Small intestine (tissue), 7 donors: ENCODE measurements around the gene CREBBP. TPM values are rescaled to one million over a fixed set of nuclear protein-coding genes. Genes with fewer than 3 reads are reported as not detected.

ENCODE experiments used
- DNase-seq, 2 donors: peaks; one replicate each; pipeline versions ENCODE4 v3.0.0 to v3.0.0-alpha.2; 2013
- FAIRE-seq: peaks from 2 replicates; lab custom pipeline; 2012; peaks lifted over from hg19 to GRCh38; lab: Jason Lieb, UNC
- H3K27ac ChIP-seq, 3 donors: one replicate each; pipeline ENCODE4 v1.5.1; 2013; ENCODE audit warnings: low read length in 2 of 3, mild to moderate bottlenecking in 2 of 3, control low read depth in 1 of 3, inconsistent platforms in 1 of 3, low read depth in 1 of 3, moderate library complexity in 1 of 3
- H3K27me3 ChIP-seq, 3 donors: one replicate each; pipeline ENCODE4 v1.6.1; 2013; ENCODE audit warnings: low read length in 3 of 3, inconsistent platforms in 1 of 3; ENCODE audit not compliant: control insufficient read depth in 3 of 3, insufficient read depth in 3 of 3
- H3K36me3 ChIP-seq, 3 donors: one replicate each; pipeline ENCODE4 v1.6.1; 2013; ENCODE audit warnings: low read length in 3 of 3, inconsistent platforms in 1 of 3, low read depth in 1 of 3, mild to moderate bottlenecking in 1 of 3, moderate library complexity in 1 of 3; ENCODE audit not compliant: control insufficient read depth in 3 of 3, insufficient read depth in 2 of 3
- H3K4me1 ChIP-seq, 3 donors: one replicate each; pipeline ENCODE4 v1.6.1; 2013; ENCODE audit warnings: low read length in 2 of 3, inconsistent platforms in 1 of 3, low read depth in 1 of 3, mild to moderate bottlenecking in 1 of 3, moderate library complexity in 1 of 3; ENCODE audit not compliant: control insufficient read depth in 3 of 3, insufficient read depth in 2 of 3
- H3K4me3 ChIP-seq, 3 donors: one replicate each; pipeline ENCODE4 v1.5.1; 2013; ENCODE audit warnings: low read length in 3 of 3, control low read depth in 1 of 3, inconsistent platforms in 1 of 3, low read depth in 1 of 3, mild to moderate bottlenecking in 1 of 3, moderate library complexity in 1 of 3
- H3K9me3 ChIP-seq, 2 donors: one replicate each; pipeline ENCODE4 v1.6.1; 2013; ENCODE audit warnings: low read depth in 1 of 2, low read length in 1 of 2; ENCODE audit not compliant: control insufficient read depth in 2 of 2, insufficient read depth in 1 of 2
- WGBS, 3 donors: extraction: QIAGEN DNeasy Blood & Tissue Kit; methylation state at CpG; one replicate each; pipeline ENCODE4 v1.1.7; 2013; 5-methylcytosine and 5-hydroxymethylcytosine counted together
- polyA plus RNA-seq, 4 donors: library from polyadenylated mRNA; stranded (reverse) in 3 of 4; unstranded in 1 of 4; fragments of 200-250 nt in 3 of 4; fragments of 120-200 nt in 1 of 4; gene quantifications; one replicate each; pipeline versions ENCODE4 v1.2.1 to v1.2.3, GENCODE V29; 2013
- donor health status: healthy with polysubstance abuse.
- donor health status: control.
- donor health status: control.
- donor health status: Bipolar disorder and iron deficiency.
- donor health status: healthy.

The CREBBP gene
- polyA plus RNA-seq, 4 donors = 6.8 to 48.0 (median 12.6) TPM

- WGBS, 3 donors = 59 to 73% (median 65%) methylated on average over 11 of the region's 11 CpGs
- Histone ChIP-seq H3K4me3 (no peak overlapping the region), H3K27me3 (no peaks in the 10 kb centered on the region), H3K27ac (peak overlapping the region in 1 of 3 donors; percentile 15), H3K36me3 (peaks cover 0 to 22% (median 0%) of the 10 kb centered on the region in 3 donors), H3K9me3 (no peaks in the 10 kb centered on the region), H3K4me1 (peaks cover 19 to 21% (median 21%) of the 10 kb centered on the region in 3 donors)
- DNase-seq = no peak
- FAIRE-seq = no peak
These were observed 58.0 kb downstream of the CREBBP start for GRCh38 chr16:3822366-3823045.

- H3K27ac ChIP-seq = no peak overlapping the region
- WGBS, 3 donors = 86 to 87% (median 86%) methylated on average over 3 of the region's 3 CpGs
These were observed 59.3 kb downstream of the CREBBP start for GRCh38 chr16:3821184-3821583.

GRCh38 chr16:3819746-3820724 lies 60.5 kb downstream of the CREBBP start:
- Histone ChIP-seq H3K9me3 (no peaks in the 10 kb centered on the region), H3K27me3 (no peaks in the 10 kb centered on the region), H3K36me3 (peaks cover 0 to 16% (median 0%) of the 10 kb centered on the region in 3 donors), H3K4me1 (peaks cover 17 to 21% (median 21%) of the 10 kb centered on the region in 3 donors), H3K27ac (no peak overlapping the region), H3K4me3 (no peak overlapping the region)
- FAIRE-seq (no peak), DNase-seq (peak; percentile 59 to 85)
- WGBS, 3 donors = 8 to 27% (median 18%) methylated on average over 8 of the region's 8 CpGs

More at GRCh38 chr16:3821184-3821583, 59.3 kb downstream of the CREBBP start:
- Histone ChIP-seq H3K4me3 (no peak overlapping the region), H3K27me3 (no peaks in the 10 kb centered on the region), H3K9me3 (no peaks in the 10 kb centered on the region), H3K4me1 (peaks cover 19 to 21% (median 21%) of the 10 kb centered on the region in 3 donors), H3K36me3 (peaks cover 0 to 19% (median 0%) of the 10 kb centered on the region in 3 donors)
- no peak for FAIRE-seq
- no peak for DNase-seq

GRCh38 chr16:3819175-3819527 lies 61.4 kb downstream of the CREBBP start:
- WGBS, 3 donors = 82 to 94% (median 91%) methylated on average over 6 of the region's 6 CpGs
- Histone ChIP-seq H3K4me3 (no peak overlapping the region), H3K9me3 (no peaks in the 10 kb centered on the region), H3K27ac (no peak overlapping the region), H3K36me3 (peaks cover 0 to 16% (median 0%) of the 10 kb centered on the region in 3 donors), H3K4me1 (peaks cover 15 to 17% (median 17%) of the 10 kb centered on the region in 3 donors), H3K27me3 (no peaks in the 10 kb centered on the region)
- FAIRE-seq (no peak), DNase-seq (no peak)

GRCh38 chr16:3816326-3816725 lies 64.2 kb downstream of the CREBBP start:
- no peak overlapping the region for H3K4me3 ChIP-seq
- WGBS, 3 donors = 37 to 62% (median 48%) methylated on average over 3 of the region's 3 CpGs
- no peak overlapping the region for H3K27ac ChIP-seq
- FAIRE-seq (no peak), DNase-seq (no peak)
- H3K4me1 ChIP-seq = peaks cover 12 to 14% (median 13%) of the 10 kb centered on the region in 3 donors
- no peaks in the 10 kb centered on the region for H3K27me3 ChIP-seq
- no peaks in the 10 kb centered on the region for H3K9me3 ChIP-seq
- peaks cover 0 to 14% (median 2%) of the 10 kb centered on the region in 3 donors for H3K36me3 ChIP-seq

- Histone ChIP-seq H3K9me3 (no peaks in the 10 kb centered on the region), H3K27me3 (no peaks in the 10 kb centered on the region), H3K4me1 (peaks cover 1 to 6% (median 1%) of the 10 kb centered on the region in 3 donors), H3K36me3 (peaks cover under 1 to 15% (median 4%) of the 10 kb centered on the region in 3 donors), H3K27ac (no peak overlapping the region), H3K4me3 (no peak overlapping the region)
- 92 to 98% (median 97%) methylated on average over 1 of the region's 1 CpG for WGBS, 3 donors
- no peak for DNase-seq
- no peak for FAIRE-seq
These were observed 65.8 kb downstream of the CREBBP start for GRCh38 chr16:3814755-3815154.

- H3K4me3 ChIP-seq = no peak overlapping the region
- no peaks in the 10 kb centered on the region for H3K9me3 ChIP-seq
- WGBS, 3 donors = 83 to 86% (median 85%) methylated on average over 8 of the region's 8 CpGs
- H3K27me3 ChIP-seq = no peaks in the 10 kb centered on the region
- FAIRE-seq (no peak), DNase-seq (no peak)
- peaks cover 0 to 2% (median 2%) of the 10 kb centered on the region in 3 donors for H3K4me1 ChIP-seq
- no peak overlapping the region for H3K27ac ChIP-seq
- peaks cover 4 to 32% (median 5%) of the 10 kb centered on the region in 3 donors for H3K36me3 ChIP-seq
These were observed 67.9 kb downstream of the CREBBP start for GRCh38 chr16:3812469-3813172.

- H3K4me3 ChIP-seq = no peak overlapping the region
- no peaks in the 10 kb centered on the region for H3K9me3 ChIP-seq
- DNase-seq (no peak), FAIRE-seq (no peak)
- peaks cover 0 to 3% (median 2%) of the 10 kb centered on the region in 3 donors for H3K4me1 ChIP-seq
- no peak overlapping the region for H3K27ac ChIP-seq
- H3K36me3 ChIP-seq = peaks cover 4 to 48% (median 5%) of the 10 kb centered on the region in 3 donors
- no peaks in the 10 kb centered on the region for H3K27me3 ChIP-seq
- WGBS, 3 donors = 90 to 96% (median 96%) methylated on average over 3 of the region's 3 CpGs
These were observed 69.7 kb downstream of the CREBBP start for GRCh38 chr16:3810818-3811217.
